Measurements from ENCODE around the gene CCAR1.
"Not testable (repeated sequence)": the region's sequence is repeated elsewhere in the genome, so short reads cannot be mapped to it uniquely, and the experiment has no call there.

The CCAR1 gene

DNA sequence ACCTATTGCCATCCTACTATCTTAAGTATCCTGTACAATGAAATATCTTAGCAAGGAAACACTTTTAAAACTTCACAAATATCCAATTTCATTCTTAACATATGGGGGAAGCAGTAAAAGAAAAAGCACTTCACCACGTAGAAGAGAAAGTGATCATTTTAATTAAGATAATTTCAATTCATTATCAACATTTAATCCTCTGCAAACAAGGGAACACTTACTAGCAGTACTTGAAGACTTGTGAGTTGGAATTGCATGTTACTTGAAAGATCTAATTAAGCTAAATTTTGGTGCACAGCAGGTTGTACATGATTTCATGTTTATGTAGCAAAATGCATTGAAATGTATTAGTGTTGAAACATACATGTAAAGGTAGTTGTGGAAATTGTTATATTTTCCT, 20.8 kb upstream of the CCAR1 start:
- TF ChIP-seq, protein P1, sequence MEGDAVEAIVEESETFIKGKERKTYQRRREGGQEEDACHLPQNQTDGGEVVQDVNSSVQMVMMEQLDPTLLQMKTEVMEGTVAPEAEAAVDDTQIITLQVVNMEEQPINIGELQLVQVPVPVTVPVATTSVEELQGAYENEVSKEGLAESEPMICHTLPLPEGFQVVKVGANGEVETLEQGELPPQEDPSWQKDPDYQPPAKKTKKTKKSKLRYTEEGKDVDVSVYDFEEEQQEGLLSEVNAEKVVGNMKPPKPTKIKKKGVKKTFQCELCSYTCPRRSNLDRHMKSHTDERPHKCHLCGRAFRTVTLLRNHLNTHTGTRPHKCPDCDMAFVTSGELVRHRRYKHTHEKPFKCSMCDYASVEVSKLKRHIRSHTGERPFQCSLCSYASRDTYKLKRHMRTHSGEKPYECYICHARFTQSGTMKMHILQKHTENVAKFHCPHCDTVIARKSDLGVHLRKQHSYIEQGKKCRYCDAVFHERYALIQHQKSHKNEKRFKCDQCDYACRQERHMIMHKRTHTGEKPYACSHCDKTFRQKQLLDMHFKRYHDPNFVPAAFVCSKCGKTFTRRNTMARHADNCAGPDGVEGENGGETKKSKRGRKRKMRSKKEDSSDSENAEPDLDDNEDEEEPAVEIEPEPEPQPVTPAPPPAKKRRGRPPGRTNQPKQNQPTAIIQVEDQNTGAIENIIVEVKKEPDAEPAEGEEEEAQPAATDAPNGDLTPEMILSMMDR (IDR thresholded peaks at IDR 0.05): no peak
- Histone ChIP-seq H2AFZ (no peak overlapping the region), H3K4me1 (no peaks in the 10 kb centered on the region), H3K9ac (no peak overlapping the region), H3K79me2 (no peaks in the 10 kb centered on the region), H3K4me3 (ENCODE audit: low read depth, low read length) (no peak overlapping the region), H3K36me3 (ENCODE audit: control insufficient read depth, insufficient read depth, low read length) (no peaks in the 10 kb centered on the region), H3K4me2 (ENCODE audit: low read length) (no peak overlapping the region), H3K27me3 (ENCODE audit: control insufficient read depth, insufficient read depth, low read length) (no peaks in the 10 kb centered on the region), H3K9me3 (ENCODE audit: control insufficient read depth, low read length) (no peaks in the 10 kb centered on the region), H3K27ac (no peak overlapping the region)

- Histone ChIP-seq H3K4me3 (ENCODE audit: low read depth, low read length) (no peak overlapping the region), H2AFZ (no peak overlapping the region), H3K79me2 (no peaks in the 10 kb centered on the region), H3K4me2 (ENCODE audit: low read length) (no peak overlapping the region), H3K27me3 (ENCODE audit: control insufficient read depth, insufficient read depth, low read length) (no peaks in the 10 kb centered on the region), H3K36me3 (ENCODE audit: control insufficient read depth, insufficient read depth, low read length) (no peaks in the 10 kb centered on the region), H3K27ac (no peak overlapping the region), H3K9me3 (ENCODE audit: control insufficient read depth, low read length) (no peaks in the 10 kb centered on the region), H3K4me1 (no peaks in the 10 kb centered on the region), H3K9ac (no peak overlapping the region)
- TF ChIP-seq, protein P1 (IDR thresholded peaks at IDR 0.05): no peak
These were observed 15.5 kb upstream of the CCAR1 start for GRCh38 chr10:68705548-68705947.

- H2AFZ ChIP-seq; H3K4me2 ChIP-seq (ENCODE audit: low read length); H3K36me3 ChIP-seq (ENCODE audit: control insufficient read depth, insufficient read depth, low read length); H3K27me3 ChIP-seq (ENCODE audit: control insufficient read depth, insufficient read depth, low read length); H3K9me3 ChIP-seq (ENCODE audit: control insufficient read depth, low read length); H3K4me3 ChIP-seq (ENCODE audit: low read depth, low read length); H3K4me1 ChIP-seq; H3K27ac ChIP-seq; H3K79me2 ChIP-seq; H3K9ac ChIP-seq: not testable (repeated sequence)
These were observed 12.1 kb upstream of the CCAR1 start for GRCh38 chr10:68708987-68709386.

GRCh38 chr10:68713065-68713464, 8.0 kb upstream of the CCAR1 start:
- not testable (repeated sequence) for H3K36me3 ChIP-seq (ENCODE audit: control insufficient read depth, insufficient read depth, low read length); H3K79me2 ChIP-seq; H3K27me3 ChIP-seq (ENCODE audit: control insufficient read depth, insufficient read depth, low read length); H2AFZ ChIP-seq; H3K4me1 ChIP-seq; H3K4me2 ChIP-seq (ENCODE audit: low read length); H3K27ac ChIP-seq; H3K9ac ChIP-seq; H3K4me3 ChIP-seq (ENCODE audit: low read depth, low read length); H3K9me3 ChIP-seq (ENCODE audit: control insufficient read depth, low read length)

DNA sequence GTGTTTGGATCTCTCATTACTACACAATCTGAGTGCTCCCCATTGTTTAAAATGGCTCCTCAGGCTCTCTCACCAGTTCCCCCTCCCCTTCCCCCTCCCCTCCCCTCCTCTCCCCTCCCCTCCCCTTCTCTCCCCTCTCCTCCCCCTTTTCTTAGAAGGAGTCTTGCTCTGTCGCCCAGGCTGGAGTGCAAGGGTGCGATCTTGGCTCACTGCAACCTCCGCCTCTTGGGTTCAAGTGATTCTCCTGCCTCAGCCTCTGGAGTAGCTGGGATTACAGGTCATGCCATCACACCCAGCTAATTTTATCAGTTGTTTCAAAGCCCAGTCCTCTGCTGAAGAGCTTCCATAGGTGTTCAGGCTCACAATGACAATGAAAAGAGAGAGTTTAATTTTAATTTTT, 3.6 kb upstream of the CCAR1 start:
- Histone ChIP-seq H3K27me3 (ENCODE audit: control insufficient read depth, insufficient read depth, low read length) (no peaks in the 10 kb centered on the region), H3K9ac (no peak overlapping the region), H3K79me2 (peaks cover 5% of the 10 kb centered on the region), H3K27ac (no peak overlapping the region), H2AFZ (peak overlapping the region; percentile 15), H3K36me3 (ENCODE audit: control insufficient read depth, insufficient read depth, low read length) (no peaks in the 10 kb centered on the region), H3K9me3 (ENCODE audit: control insufficient read depth, low read length) (no peaks in the 10 kb centered on the region), H3K4me2 (ENCODE audit: low read length) (no peak overlapping the region), H3K4me1 (peaks cover 3% of the 10 kb centered on the region), H3K4me3 (ENCODE audit: low read depth, low read length) (no peak overlapping the region)
- TF ChIP-seq, protein P1 (IDR thresholded peaks at IDR 0.05): no peak

- Histone ChIP-seq H3K36me3 (ENCODE audit: control insufficient read depth, insufficient read depth, low read length) (no peaks in the 10 kb centered on the region), H2AFZ (peak overlapping the region; percentile 99), H3K27ac (peak overlapping the region; percentile 99), H3K79me2 (peaks cover 8% of the 10 kb centered on the region), H3K4me1 (peaks cover 4% of the 10 kb centered on the region), H3K9ac (peak overlapping the region; percentile 98), H3K4me2 (ENCODE audit: low read length) (peak overlapping the region; percentile 89), H3K9me3 (ENCODE audit: control insufficient read depth, low read length) (no peaks in the 10 kb centered on the region), H3K4me3 (ENCODE audit: low read depth, low read length) (peak overlapping the region; percentile 91), H3K27me3 (ENCODE audit: control insufficient read depth, insufficient read depth, low read length) (no peaks in the 10 kb centered on the region)
- TF ChIP-seq, protein P1 (IDR thresholded peaks at IDR 0.05): no peak
These were observed 765 bp downstream of the CCAR1 start for GRCh38 chr10:68721673-68722335.
